Activated CD8-positive, alpha-beta T cell treated with anti-CD3 and anti-CD28 coated beads for 36 hours (primary cell): ENCODE measurements around the gene SERPINB5. TPM values are rescaled to one million over a fixed set of nuclear protein-coding genes. Genes with fewer than 3 reads are reported as not detected.

ENCODE experiments used
- ATAC-seq: fragments of 200-7000 bp; cut with Tn5 transposase; one replicate; pipeline ENCODE4 v1.10.0; 2021; ENCODE audit warnings: mild to moderate bottlenecking, moderate library complexity
- CTCF ChIA-PET: fragments of 350-600 bp; sonication (Branson Sonifier 250); formaldehyde crosslinking; loops from one replicate; lab custom pipeline; 2021; ENCODE audit warnings: antibody characterized with exemption; lab: Charles Lee
- POLR2A ChIA-PET: fragments of 350-600 bp; sonication (Branson Sonifier 250); formaldehyde crosslinking; loops from one replicate; lab custom pipeline; 2021; ENCODE audit warnings: antibody characterized with exemption; lab: Charles Lee
- DNase-seq: peaks from one replicate; pipeline ENCODE4 v3.0.0-alpha.2; 2020
- H3K27ac Mint-ChIP-seq: one replicate; pipeline ENCODE4 v1.8.0; 2021; ENCODE audit warnings: mild to moderate bottlenecking, mixed read lengths
- H3K27me3 Mint-ChIP-seq: one replicate; pipeline ENCODE4 v1.8.0; 2021; ENCODE audit warnings: mixed read lengths
- H3K36me3 Mint-ChIP-seq: one replicate; pipeline ENCODE4 v1.8.0; 2021; ENCODE audit warnings: low read depth, mixed read lengths
- H3K4me1 Mint-ChIP-seq: one replicate; pipeline ENCODE4 v1.8.0; 2021; ENCODE audit warnings: low read depth, mixed read lengths
- H3K4me3 Mint-ChIP-seq: one replicate; pipeline ENCODE4 v1.8.0; 2021; ENCODE audit warnings: mild to moderate bottlenecking, moderate library complexity, mixed read lengths
- H3K9me3 Mint-ChIP-seq: one replicate; pipeline ENCODE4 v1.8.0; 2021; ENCODE audit warnings: mixed read lengths
- CTCF ChIP-seq: fragments of 200-600 bp; IDR thresholded peaks from one replicate; pipeline ENCODE4 v1.8.0; 2022; ENCODE audit warnings: antibody characterized with exemption, mild to moderate bottlenecking
- intact Hi-C: fragments of 100-400 bp; cut with micrococcal nuclease; formaldehyde crosslinking; loops from one replicate; pipeline ENCODE4 v1.10.0; 2022
- total RNA-seq, 2 experiments: library from RNA; stranded (reverse); gene quantifications; one replicate each; pipeline ENCODE4 v1.2.3, GENCODE V29; 2021

The SERPINB5 gene
- total RNA-seq, 2 experiments from 2014 or later, result not detected

- DNase-seq, result no peak
- peaks cover 19% of the 10 kb centered on the region for H3K27me3 Mint-ChIP-seq
- no peak for ATAC-seq
- intact Hi-C loops, result no loop called here
- no peaks in the 10 kb centered on the region for H3K9me3 Mint-ChIP-seq
- H3K36me3 Mint-ChIP-seq, result no peaks in the 10 kb centered on the region
- no peaks in the 10 kb centered on the region for H3K4me1 Mint-ChIP-seq
- H3K4me3 Mint-ChIP-seq, result no peak overlapping the region
- no peak for TF ChIP-seq CTCF
- ChIA-PET CTCF (interaction anchor here (1.0 to 1.8 kb wide), 5 partner anchors 9 to 302 kb away, joined by 3 to 8 read pairs (median 3); no protein-coding TSS in a partner anchor), POLR2A (no interaction called here)
- H3K27ac Mint-ChIP-seq, result no peak overlapping the region
These were observed 73.3 kb downstream of the SERPINB5 start for GRCh38 chr18:63550068-63550467.

- Mint-ChIP-seq H3K36me3 (no peaks in the 10 kb centered on the region), H3K9me3 (no peaks in the 10 kb centered on the region)
These were observed 75.0 kb downstream of the SERPINB5 start for GRCh38 chr18:63551769-63552168.

GRCh38 chr18:63552581-63552980 is 75.8 kb downstream of the SERPINB5 start:
- H3K9me3 Mint-ChIP-seq, result no peaks in the 10 kb centered on the region
- no peak overlapping the region for H3K4me3 Mint-ChIP-seq
- DNase-seq (no peak), ATAC-seq (no peak)
- ChIA-PET POLR2A (no interaction called here), CTCF (interaction anchor here (1.6 kb wide), 1 partner anchor 34 kb away, joined by 8 read pairs; no protein-coding TSS in a partner anchor)
- TF ChIP-seq CTCF, result no peak
- H3K27ac Mint-ChIP-seq, result no peak overlapping the region
- H3K4me1 Mint-ChIP-seq, result no peaks in the 10 kb centered on the region
- H3K27me3 Mint-ChIP-seq, result peaks cover 14% of the 10 kb centered on the region
- H3K36me3 Mint-ChIP-seq, result no peaks in the 10 kb centered on the region
- intact Hi-C loops, result no loop called here

More at GRCh38 chr18:63551769-63552168, 75.0 kb downstream of the SERPINB5 start:
- ATAC-seq (no peak), DNase-seq (no peak)
- Mint-ChIP-seq H3K4me3 (no peak overlapping the region), H3K27ac (no peak overlapping the region), H3K4me1 (no peaks in the 10 kb centered on the region), H3K27me3 (peaks cover 15% of the 10 kb centered on the region)
- ChIA-PET POLR2A (no interaction called here), CTCF (interaction anchor here (1.6 kb wide), 1 partner anchor 33 kb away, joined by 8 read pairs; no protein-coding TSS in a partner anchor)
- TF ChIP-seq CTCF, result no peak
- intact Hi-C loops, result no loop called here

- Mint-ChIP-seq H3K36me3 (no peaks in the 10 kb centered on the region), H3K27ac (no peak overlapping the region), H3K4me3 (no peak overlapping the region), H3K4me1 (no peaks in the 10 kb centered on the region), H3K9me3 (no peaks in the 10 kb centered on the region), H3K27me3 (peaks cover 13% of the 10 kb centered on the region)
- ChIA-PET CTCF (interaction anchor here (1.5 to 1.6 kb wide), 2 partner anchors 34 kb away, joined by 3 to 8 read pairs; no protein-coding TSS in a partner anchor), POLR2A (no interaction called here)
- ATAC-seq, result no peak
- TF ChIP-seq CTCF, result no peak
- intact Hi-C loops, result no loop called here
- no peak for DNase-seq
These were observed 76.3 kb downstream of the SERPINB5 start for GRCh38 chr18:63553081-63553480.

Other genes with a start within 250 kb of the SERPINB5 start
- gene BCL2, start 157.2 kb upstream of the SERPINB5 start, total RNA-seq, result 100 to 1,000 TPM; 104 to 107 TPM
- 10 to 100 TPM; 53.4 TPM for gene KDSR, start 109.8 kb upstream of the SERPINB5 start, total RNA-seq
- gene VPS4B, start 54.5 kb upstream of the SERPINB5 start, total RNA-seq, result 10 to 100 TPM; 34.8 to 35.9 TPM
- gene SERPINB12, start 65.4 kb downstream of the SERPINB5 start, total RNA-seq, result not detected
- gene SERPINB13, start 110.4 kb downstream of the SERPINB5 start, total RNA-seq, result not detected
- not detected for gene SERPINB4, start 167.3 kb downstream of the SERPINB5 start, total RNA-seq
- not detected for gene SERPINB3, start 184.9 kb downstream of the SERPINB5 start, total RNA-seq
- gene SERPINB11, start 226.0 kb downstream of the SERPINB5 start, total RNA-seq, result not detected